ENCODE data around the gene FFAR2. TPM values are rescaled to one million over a fixed set of nuclear protein-coding genes. Genes with fewer than 3 reads are reported as not detected.

Gene FFAR2
- total RNA-seq, 1 experiment from 2014 or later = not detected

DNA sequence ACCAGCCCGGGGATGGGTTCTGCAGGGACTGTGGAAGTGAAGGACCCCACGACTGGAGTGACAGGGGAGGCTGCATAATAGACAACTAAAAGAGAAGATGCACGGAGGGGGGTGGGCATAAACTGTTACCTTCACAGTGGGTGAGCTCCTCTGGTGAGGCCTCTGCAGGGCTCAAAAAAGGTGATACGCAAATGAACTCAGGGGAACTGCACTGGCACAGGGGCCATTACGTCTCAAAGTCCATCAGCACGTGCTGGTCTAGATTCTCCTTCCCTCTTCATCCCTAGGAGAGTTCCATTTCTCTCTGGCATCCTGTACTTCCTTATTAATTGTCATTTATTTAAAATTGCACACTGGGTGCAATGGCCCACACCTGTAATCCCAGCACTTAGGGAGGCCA is 8.1 kb upstream of the FFAR2 start:
- H3K9me3 Mint-ChIP-seq = no peaks in the 10 kb centered on the region
- TF ChIP-seq, protein P1, sequence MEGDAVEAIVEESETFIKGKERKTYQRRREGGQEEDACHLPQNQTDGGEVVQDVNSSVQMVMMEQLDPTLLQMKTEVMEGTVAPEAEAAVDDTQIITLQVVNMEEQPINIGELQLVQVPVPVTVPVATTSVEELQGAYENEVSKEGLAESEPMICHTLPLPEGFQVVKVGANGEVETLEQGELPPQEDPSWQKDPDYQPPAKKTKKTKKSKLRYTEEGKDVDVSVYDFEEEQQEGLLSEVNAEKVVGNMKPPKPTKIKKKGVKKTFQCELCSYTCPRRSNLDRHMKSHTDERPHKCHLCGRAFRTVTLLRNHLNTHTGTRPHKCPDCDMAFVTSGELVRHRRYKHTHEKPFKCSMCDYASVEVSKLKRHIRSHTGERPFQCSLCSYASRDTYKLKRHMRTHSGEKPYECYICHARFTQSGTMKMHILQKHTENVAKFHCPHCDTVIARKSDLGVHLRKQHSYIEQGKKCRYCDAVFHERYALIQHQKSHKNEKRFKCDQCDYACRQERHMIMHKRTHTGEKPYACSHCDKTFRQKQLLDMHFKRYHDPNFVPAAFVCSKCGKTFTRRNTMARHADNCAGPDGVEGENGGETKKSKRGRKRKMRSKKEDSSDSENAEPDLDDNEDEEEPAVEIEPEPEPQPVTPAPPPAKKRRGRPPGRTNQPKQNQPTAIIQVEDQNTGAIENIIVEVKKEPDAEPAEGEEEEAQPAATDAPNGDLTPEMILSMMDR (conservative IDR thresholded peaks at IDR 0.05) = no peak

More for the DNA sequence above, 8.1 kb upstream of the FFAR2 start:
- Mint-ChIP-seq H3K27ac (no peak overlapping the region), H3K4me1 (peaks cover 2 to 8% of the 10 kb centered on the region in 2 experiments; a peak in 3 of 4 replicates), H3K4me3 (no peak overlapping the region; a peak in 1 of 5 replicates), H3K27me3 (ENCODE audit: low read depth) (peaks cover 18% of the 10 kb centered on the region), H3K36me3 (ENCODE audit: insufficient read depth in 1 of 3, low read depth in 3 of 3) (no peaks in the 10 kb centered on the region)
- Histone ChIP-seq H2AFZ (ENCODE audit: low read length) (no peak overlapping the region), H3K23me2 (ENCODE audit: insufficient read length, low read depth, low read length, poor library complexity, severe bottlenecking) (no peaks in the 10 kb centered on the region), H2BK120ac (ENCODE audit: low read depth, low read length, poor library complexity, severe bottlenecking) (no peak overlapping the region), H4K20me1 (ENCODE audit: control insufficient read depth, insufficient read depth, insufficient read length) (no peaks in the 10 kb centered on the region), H3K27ac (ENCODE audit: insufficient read length, low read depth, low read length) (no peak overlapping the region), H3K18ac (ENCODE audit: insufficient read length, low read depth, low read length) (no peak overlapping the region), H4K91ac (ENCODE audit: insufficient read length, low read depth, low read length) (no peak overlapping the region), H2BK5ac (ENCODE audit: insufficient read length, low read length) (no peak overlapping the region), H3K79me1 (ENCODE audit: insufficient read depth, low read depth, low read length, poor library complexity, severe bottlenecking) (no peaks in the 10 kb centered on the region), H2BK20ac (ENCODE audit: low read depth, low read length, poor library complexity, severe bottlenecking) (no peak overlapping the region), H3K9ac (ENCODE audit: extremely low read depth, insufficient read length, low read length) (no peak overlapping the region), H4K5ac (ENCODE audit: insufficient read length, low read depth, low read length) (no peak overlapping the region), H3K4ac (ENCODE audit: low read depth, low read length) (no peak overlapping the region), H3K79me2 (ENCODE audit: insufficient read depth, low read length) (no peaks in the 10 kb centered on the region), H2BK12ac (ENCODE audit: insufficient read length, low read depth, low read length) (no peak overlapping the region), H3K14ac (ENCODE audit: insufficient read depth, low read length) (no peak overlapping the region), H4K8ac (replicated peaks; ENCODE audit: insufficient read length, low read depth, low read length) (no peak overlapping the region), H2AK5ac (ENCODE audit: insufficient read length, low read length) (no peak overlapping the region), H3K4me2 (ENCODE audit: insufficient read depth, insufficient read length, low read length) (no peak overlapping the region), H3K27me3 (ENCODE audit: insufficient read depth, low read length) (no peaks in the 10 kb centered on the region), H3K9me3 (ENCODE audit: control insufficient read depth, low read depth, low read length) (no peaks in the 10 kb centered on the region), H3K4me1 (ENCODE audit: insufficient read depth, low read length) (no peaks in the 10 kb centered on the region), H3K56ac (ENCODE audit: insufficient read length, low read depth, low read length) (no peak overlapping the region), H3K23ac (ENCODE audit: insufficient read length, low read depth, low read length) (no peak overlapping the region), H3T11ph (ENCODE audit: low read length) (no peak overlapping the region), H2BK15ac (ENCODE audit: low read depth, low read length) (no peak overlapping the region)
- no CpG with 5 or more reads among the region's 6 CpGs for WGBS (ENCODE audit: extremely low coverage, insufficient read length, low lambda C conversion rate)
- DNase-seq = no peak

Measured in H9 (cell line).